GM23338 (cell line): ENCODE results near the gene SNX1.

ENCODE experiments used
- EZH2 ChIP-seq: fragments of 200-600 bp; sonication (generic); IDR thresholded peaks from one replicate; pipeline ENCODE4 v1.8.0; 2017; ENCODE audit warnings: antibody characterized with exemption, mild to moderate bottlenecking, low read depth; ENCODE audit not compliant: unreplicated experiment
- EZH2phosphoT487 ChIP-seq: fragments of 200-600 bp; sonication (generic); IDR thresholded peaks from one replicate; pipeline ENCODE4 v1.8.1; 2018; ENCODE audit warnings: antibody characterized with exemption; ENCODE audit not compliant: unreplicated experiment
- JUNB ChIP-seq: IDR thresholded peaks from one replicate; pipeline ENCODE4 v1.6.1; 2016; ENCODE audit warnings: antibody characterized with exemption; ENCODE audit not compliant: unreplicated experiment
- POLR2AphosphoS5 ChIP-seq: IDR thresholded peaks from 2 replicates; pipeline ENCODE4 v1.6.1; 2016; ENCODE audit warnings: antibody characterized with exemption, low read depth
- ZNF114 ChIP-seq: fragments of 250-450 bp; sonication (Bioruptor Pico); IDR thresholded peaks from 2 replicates; pipeline ENCODE4 v1.5.0; 2020; ENCODE audit warnings: mild to moderate bottlenecking, moderate library complexity
- TF ChIP-seq, protein P1 (sequence below), 2 experiments: fragments of 200-600 bp in 1 of 2; sonication (generic) in 1 of 2; conservative IDR thresholded peaks; 2 replicates each; pipeline versions ENCODE4 v1.5.1 to v1.6.1; 2016 to 2017; ENCODE audit warnings: antibody characterized with exemption in 2 of 2, low read depth in 2 of 2, mild to moderate bottlenecking in 2 of 2, moderate library complexity in 1 of 2
- TF ChIP-seq, protein P2 (sequence below): IDR thresholded peaks from one replicate; pipeline ENCODE4 v1.6.1; 2018; ENCODE audit warnings: antibody characterized with exemption; ENCODE audit not compliant: unreplicated experiment

DNA sequence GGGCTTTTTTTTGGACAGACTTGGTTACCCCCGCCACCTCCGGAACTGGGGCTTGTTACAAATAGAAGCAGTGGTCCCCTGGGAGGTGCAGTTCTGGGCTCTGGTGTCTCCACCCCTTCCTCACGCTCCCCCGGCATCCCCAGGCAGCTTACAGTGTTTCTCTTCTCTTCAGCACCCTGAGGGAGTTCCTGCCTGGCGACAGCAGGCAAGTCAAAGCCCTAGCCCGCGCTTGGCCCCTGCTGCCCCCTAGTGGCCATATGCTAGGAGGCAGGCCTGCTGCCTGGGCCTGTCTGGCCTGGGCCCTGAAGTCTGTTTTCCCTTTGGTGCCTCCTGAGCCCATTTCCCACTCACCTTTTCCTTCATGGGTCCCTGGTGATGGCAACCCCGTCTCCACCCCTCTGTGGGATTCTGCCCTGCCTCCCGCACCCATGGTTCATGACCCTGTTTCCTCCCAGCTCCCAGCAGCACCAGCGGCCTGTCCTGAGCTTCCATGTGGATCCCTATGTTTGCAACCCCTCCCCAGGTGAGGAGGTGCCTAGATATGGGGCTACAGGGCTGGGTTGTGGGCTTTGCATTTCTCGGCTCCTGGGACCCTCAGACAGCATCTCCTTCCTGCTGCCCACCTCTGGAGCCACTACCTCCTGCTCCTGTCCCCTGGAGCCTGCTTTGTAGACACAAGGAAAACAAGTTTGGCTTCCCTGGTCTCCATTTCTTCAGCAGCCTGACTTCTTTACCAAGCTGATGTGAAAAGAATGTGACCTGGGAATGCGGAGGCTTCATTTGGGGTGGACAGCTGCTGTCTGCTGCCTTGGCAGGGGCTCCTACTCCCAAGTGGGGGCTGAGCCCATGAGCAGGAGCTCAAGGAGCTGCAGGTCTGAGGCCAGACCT is 57.9 kb downstream of the SNX1 start:
- TF ChIP-seq, protein P1, sequence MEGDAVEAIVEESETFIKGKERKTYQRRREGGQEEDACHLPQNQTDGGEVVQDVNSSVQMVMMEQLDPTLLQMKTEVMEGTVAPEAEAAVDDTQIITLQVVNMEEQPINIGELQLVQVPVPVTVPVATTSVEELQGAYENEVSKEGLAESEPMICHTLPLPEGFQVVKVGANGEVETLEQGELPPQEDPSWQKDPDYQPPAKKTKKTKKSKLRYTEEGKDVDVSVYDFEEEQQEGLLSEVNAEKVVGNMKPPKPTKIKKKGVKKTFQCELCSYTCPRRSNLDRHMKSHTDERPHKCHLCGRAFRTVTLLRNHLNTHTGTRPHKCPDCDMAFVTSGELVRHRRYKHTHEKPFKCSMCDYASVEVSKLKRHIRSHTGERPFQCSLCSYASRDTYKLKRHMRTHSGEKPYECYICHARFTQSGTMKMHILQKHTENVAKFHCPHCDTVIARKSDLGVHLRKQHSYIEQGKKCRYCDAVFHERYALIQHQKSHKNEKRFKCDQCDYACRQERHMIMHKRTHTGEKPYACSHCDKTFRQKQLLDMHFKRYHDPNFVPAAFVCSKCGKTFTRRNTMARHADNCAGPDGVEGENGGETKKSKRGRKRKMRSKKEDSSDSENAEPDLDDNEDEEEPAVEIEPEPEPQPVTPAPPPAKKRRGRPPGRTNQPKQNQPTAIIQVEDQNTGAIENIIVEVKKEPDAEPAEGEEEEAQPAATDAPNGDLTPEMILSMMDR (conservative IDR thresholded peaks at IDR 0.05; ENCODE audit: low read depth in 2 of 2) = peak; percentile 93 to 98
- TF ChIP-seq POLR2AphosphoS5 = peak; percentile 64
- TF ChIP-seq, protein P2, sequence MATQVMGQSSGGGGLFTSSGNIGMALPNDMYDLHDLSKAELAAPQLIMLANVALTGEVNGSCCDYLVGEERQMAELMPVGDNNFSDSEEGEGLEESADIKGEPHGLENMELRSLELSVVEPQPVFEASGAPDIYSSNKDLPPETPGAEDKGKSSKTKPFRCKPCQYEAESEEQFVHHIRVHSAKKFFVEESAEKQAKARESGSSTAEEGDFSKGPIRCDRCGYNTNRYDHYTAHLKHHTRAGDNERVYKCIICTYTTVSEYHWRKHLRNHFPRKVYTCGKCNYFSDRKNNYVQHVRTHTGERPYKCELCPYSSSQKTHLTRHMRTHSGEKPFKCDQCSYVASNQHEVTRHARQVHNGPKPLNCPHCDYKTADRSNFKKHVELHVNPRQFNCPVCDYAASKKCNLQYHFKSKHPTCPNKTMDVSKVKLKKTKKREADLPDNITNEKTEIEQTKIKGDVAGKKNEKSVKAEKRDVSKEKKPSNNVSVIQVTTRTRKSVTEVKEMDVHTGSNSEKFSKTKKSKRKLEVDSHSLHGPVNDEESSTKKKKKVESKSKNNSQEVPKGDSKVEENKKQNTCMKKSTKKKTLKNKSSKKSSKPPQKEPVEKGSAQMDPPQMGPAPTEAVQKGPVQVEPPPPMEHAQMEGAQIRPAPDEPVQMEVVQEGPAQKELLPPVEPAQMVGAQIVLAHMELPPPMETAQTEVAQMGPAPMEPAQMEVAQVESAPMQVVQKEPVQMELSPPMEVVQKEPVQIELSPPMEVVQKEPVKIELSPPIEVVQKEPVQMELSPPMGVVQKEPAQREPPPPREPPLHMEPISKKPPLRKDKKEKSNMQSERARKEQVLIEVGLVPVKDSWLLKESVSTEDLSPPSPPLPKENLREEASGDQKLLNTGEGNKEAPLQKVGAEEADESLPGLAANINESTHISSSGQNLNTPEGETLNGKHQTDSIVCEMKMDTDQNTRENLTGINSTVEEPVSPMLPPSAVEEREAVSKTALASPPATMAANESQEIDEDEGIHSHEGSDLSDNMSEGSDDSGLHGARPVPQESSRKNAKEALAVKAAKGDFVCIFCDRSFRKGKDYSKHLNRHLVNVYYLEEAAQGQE = no peak
- no peak for TF ChIP-seq JUNB
- TF ChIP-seq EZH2phosphoT487 = no peak
- no peak for TF ChIP-seq ZNF114 (CRISPR knock-in tag)
- TF ChIP-seq EZH2 = no peak
